GM12875 (cell line): ENCODE measurements around the gene ADAMTSL1.

Experiments
- H3K4me3 ChIP-seq: one replicate; pipeline ENCODE4 v1.5.1; 2011; ENCODE audit warnings: low read depth, low read length, control low read depth
- TF ChIP-seq, protein P1 (sequence below): IDR thresholded peaks from 2 replicates; pipeline ENCODE4 v1.5.1; 2011; ENCODE audit warnings: low read depth, mild to moderate bottlenecking, control low read depth, inconsistent platforms, low read length, moderate library complexity, borderline replicate concordance; ENCODE audit not compliant: insufficient read depth

Gene ADAMTSL1

GRCh38 chr9:18473652-18474279 lies at the start of gene ADAMTSL1:
ADAMTSL1 (plus strand) TSS chr9:18474153; CDS start chr9:18474233, 80 bp downstream.
- TF ChIP-seq, protein P1, sequence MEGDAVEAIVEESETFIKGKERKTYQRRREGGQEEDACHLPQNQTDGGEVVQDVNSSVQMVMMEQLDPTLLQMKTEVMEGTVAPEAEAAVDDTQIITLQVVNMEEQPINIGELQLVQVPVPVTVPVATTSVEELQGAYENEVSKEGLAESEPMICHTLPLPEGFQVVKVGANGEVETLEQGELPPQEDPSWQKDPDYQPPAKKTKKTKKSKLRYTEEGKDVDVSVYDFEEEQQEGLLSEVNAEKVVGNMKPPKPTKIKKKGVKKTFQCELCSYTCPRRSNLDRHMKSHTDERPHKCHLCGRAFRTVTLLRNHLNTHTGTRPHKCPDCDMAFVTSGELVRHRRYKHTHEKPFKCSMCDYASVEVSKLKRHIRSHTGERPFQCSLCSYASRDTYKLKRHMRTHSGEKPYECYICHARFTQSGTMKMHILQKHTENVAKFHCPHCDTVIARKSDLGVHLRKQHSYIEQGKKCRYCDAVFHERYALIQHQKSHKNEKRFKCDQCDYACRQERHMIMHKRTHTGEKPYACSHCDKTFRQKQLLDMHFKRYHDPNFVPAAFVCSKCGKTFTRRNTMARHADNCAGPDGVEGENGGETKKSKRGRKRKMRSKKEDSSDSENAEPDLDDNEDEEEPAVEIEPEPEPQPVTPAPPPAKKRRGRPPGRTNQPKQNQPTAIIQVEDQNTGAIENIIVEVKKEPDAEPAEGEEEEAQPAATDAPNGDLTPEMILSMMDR, result no peak
- no peak within 1 kb of the TSS for H3K4me3 ChIP-seq

GRCh38 chr9:18427691-18428090 lies 46.3 kb upstream of the ADAMTSL1 start:
- H3K4me3 ChIP-seq, result no peak overlapping the region

GRCh38 chr9:18428661-18429060 lies 45.3 kb upstream of the ADAMTSL1 start:
- H3K4me3 ChIP-seq, result no peak overlapping the region
- TF ChIP-seq, protein P1, result no peak

More at GRCh38 chr9:18427691-18428090, 46.3 kb upstream of the ADAMTSL1 start:
- TF ChIP-seq, protein P1, result no peak

- TF ChIP-seq, protein P1, result no peak
- no peak overlapping the region for H3K4me3 ChIP-seq
Observed at GRCh38 chr9:18429070-18429469, 44.9 kb upstream of the ADAMTSL1 start.

DNA sequence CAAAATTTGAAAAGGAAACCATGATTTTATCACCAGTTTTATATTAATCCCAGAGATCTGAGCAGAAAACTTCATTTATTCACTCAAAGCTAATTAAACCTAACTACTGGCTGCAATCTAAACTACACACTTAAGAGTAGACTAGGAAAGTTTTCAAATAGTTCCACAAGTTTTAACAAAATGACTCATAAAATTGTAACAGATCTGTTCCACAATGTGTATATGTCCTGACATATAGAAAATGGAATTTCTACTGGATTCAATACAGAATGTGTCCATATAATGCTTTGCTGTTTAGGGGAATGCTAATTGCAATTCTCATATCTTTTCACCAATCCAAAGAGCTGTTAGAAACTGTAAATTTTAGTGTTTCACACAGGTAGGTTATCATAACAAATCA lies 40.3 kb upstream of the ADAMTSL1 start:
- TF ChIP-seq, protein P1, result no peak
- H3K4me3 ChIP-seq, result no peak overlapping the region

DNA sequence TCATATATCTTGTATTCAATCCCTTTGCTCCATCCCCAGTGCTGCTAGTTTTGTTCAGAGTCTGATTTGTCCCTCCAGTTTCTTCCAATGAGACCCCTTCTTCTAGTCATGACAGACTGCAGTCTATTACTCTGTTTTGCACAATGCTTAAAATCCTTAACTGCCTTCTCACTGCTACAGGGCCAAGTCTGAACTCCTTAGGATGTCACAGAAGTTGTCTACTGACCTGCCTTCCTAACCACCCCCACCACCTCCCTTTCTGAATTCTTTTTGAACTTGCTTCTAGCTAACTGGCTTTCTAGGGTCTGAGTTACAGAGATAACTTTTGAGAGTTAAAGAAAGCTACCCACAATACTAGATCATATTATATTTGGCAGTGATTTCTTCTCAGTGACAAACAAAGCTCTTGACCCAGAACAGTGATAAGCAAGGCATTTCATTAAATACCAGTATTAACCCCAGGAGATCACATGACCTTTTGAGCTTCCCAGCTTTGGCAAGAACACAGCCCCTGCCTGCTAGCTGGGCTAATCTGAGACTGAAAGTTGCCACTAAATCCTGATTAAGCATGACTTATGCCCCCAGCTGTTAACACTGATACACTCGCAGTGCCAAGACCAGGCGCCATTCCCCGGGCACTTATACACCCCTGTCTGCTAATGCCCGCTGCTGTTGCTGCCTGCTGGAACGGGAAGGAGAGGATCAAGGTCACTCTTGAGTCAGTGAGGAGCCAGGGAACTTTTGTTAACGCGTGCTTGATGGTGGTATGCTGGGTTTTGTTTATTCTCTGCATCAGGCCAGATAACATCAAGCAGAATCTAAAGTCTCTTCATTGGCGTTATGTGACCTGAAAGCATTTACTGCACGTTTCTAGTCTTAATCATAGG lies 36.4 kb upstream of the ADAMTSL1 start:
- H3K4me3 ChIP-seq, result no peak overlapping the region
- TF ChIP-seq, protein P1, result no peak

DNA sequence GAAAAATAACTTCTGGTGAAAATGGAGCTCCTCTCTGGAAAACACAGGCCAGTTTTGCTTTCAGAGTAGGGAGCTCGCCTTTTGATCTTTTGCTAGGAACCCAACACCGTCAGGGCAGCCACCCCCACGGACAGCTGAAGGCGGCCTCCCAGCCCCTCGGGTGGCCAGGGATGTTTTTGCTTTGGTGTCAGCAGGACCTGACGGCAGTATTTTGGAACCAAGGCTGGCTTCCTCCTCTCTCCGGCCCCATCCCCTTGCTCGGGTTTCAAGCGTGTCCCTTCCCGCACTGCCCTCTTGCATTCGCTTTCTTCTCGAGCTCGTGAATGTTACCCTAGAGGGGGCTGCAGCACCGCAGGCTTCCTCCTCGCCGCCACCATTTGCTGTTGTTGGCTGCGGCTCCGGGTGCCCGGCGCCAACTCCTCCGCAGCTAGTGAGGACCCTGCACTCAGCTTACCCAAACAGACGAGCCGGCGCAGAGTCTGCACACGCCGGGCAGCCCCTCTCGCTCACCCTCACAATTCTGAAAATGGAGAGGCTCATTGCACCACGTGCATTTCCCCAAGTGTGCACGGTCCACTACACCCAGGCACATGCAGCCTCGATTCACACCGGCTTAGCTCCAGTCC lies 35.5 kb upstream of the ADAMTSL1 start:
- TF ChIP-seq, protein P1, result no peak
- H3K4me3 ChIP-seq, result no peak overlapping the region
